NCI-H524 treated with DMSO at 0.1 percent for 48 hours (cell line): Measurements from ENCODE around the gene SH3GL1.

Source experiments
- DNase-seq: peaks from one replicate; lab custom pipeline; 2025; lab: John Stamatoyannopoulos, UW

Gene SH3GL1

GRCh38 chr19:4431808-4432674 is 31.7 kb upstream of the SH3GL1 start:
- DNase-seq: no peak

DNA sequence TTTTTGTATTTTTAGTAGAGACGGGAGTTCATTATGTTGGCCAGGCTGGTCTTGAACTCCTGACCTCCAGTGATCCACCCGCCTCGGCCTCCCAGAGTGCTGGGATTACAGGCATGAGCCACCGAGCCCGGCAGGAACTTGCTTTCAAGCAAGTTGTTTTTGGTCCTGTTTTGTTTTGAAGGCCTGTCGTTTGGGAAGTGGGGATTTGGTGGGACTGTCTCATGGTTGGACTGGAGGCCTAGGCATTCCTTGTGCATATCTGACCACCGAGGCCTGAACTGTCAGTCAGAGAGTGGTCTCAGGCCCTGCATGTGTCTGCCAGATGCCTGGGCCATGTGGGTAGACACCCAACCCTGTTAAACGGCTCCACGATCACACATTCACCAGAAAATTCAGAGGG is 30.9 kb upstream of the SH3GL1 start:
- no peak for DNase-seq

DNA sequence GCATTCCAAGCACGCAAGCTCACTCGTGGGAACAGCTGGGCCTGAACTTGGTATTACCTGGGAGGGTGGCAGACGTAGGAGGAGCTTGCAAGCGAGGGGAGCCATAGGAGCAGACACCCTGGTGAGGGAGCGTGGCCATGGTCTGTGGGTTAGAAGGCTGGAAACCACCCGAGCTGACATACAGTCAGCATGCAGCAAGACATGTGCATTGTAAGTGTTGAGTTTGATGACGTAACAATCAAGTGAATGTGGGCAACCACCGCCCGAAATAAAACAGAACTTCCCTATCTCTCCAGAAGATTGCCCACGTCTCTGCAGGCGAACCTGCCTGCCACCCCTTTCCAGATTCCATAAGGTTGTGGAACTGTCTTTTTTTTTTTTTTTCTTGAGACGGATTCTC is 30.4 kb upstream of the SH3GL1 start:
- no peak for DNase-seq

DNA sequence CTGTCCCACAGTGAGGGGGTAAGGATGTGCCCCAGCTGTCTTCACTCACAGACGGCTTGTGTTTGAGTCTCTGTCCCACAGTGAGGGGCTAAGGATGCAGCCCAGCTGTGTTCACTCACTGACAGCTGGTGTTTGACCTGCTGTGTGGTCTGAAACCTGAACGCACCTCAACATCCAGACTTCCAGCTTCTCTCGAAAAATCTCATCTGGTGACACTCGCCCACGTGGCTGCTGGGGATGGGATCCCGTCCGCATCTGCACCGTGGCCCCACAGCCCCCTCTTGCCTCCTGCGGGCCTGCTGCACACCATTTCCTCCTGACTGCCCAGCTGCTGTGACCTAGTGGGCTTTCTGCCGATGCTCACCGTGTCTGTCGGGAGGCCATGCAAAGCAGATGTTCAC is 29.4 kb upstream of the SH3GL1 start:
- DNase-seq: no peak

GRCh38 chr19:4429256-4429655 is 28.9 kb upstream of the SH3GL1 start:
- DNase-seq: no peak

- DNase-seq: no peak
Measured at GRCh38 chr19:4428326-4428975, 28.1 kb upstream of the SH3GL1 start.

DNA sequence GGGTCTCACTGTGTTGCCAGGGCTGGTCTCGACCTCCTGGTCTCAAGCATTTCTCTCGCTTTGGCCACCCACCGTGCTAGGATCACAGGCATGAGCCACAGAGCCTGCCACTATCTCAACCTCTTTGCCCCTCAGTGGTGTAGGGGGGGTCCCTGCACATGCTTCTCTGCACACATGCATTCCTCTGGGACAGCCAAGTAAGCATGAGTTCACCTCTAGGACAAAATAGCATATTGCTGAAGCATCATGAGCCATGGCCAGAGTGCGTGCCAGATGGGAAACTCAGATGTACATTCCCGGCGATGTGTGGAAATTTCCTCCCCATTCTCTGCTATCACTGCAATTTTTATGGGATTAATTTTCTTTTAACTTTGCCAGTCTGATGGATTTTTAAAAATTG is 25.2 kb upstream of the SH3GL1 start:
- no peak for DNase-seq

- no peak for DNase-seq
Measured at GRCh38 chr19:4423416-4424126, 23.2 kb upstream of the SH3GL1 start.

DNA sequence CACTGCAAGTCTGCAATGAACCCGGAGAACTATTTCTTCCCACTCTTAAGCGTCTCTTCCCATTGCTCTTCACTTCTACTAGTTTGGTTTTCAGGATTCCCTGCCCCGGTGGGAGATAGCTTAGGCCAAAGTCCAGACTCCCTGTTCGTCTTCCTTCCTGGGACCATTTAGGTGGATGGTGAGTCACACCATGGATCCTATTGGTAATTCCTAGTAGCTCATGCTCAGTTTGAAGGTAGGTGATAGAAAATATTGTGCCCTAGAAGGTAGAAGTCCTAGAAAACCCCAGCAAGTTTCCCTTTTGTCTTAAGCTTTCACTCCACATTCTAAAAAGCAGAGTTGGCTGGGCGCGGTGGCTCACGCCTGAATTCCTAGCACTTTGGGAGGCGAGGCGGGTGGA is 15.9 kb upstream of the SH3GL1 start:
- DNase-seq: no peak

DNA sequence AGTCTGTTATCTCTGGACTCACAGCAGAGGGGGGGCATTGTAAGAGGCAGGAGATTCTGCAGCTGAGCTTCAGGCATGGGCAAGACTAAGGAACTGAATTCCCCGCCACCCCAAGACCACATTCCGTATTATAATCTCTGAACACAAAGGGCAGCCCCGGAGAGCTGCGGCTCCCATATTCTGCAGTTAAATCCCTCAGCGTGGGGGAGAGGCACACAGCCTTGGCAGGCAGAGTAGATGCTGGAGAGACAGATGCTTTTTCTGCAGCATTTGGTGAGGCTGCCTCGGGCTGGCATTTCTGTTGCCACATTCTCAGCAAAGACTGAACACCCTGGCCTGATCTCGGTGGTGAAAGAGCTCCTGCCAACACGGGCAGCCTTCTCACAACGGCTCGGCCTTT is 15.0 kb upstream of the SH3GL1 start:
- no peak for DNase-seq

- DNase-seq: peak; percentile 60
Measured at GRCh38 chr19:4414800-4415321, 14.5 kb upstream of the SH3GL1 start.

GRCh38 chr19:4414144-4414799 is 13.9 kb upstream of the SH3GL1 start:
- no peak for DNase-seq

GRCh38 chr19:4413588-4413987 is 13.2 kb upstream of the SH3GL1 start:
- DNase-seq: no peak

GRCh38 chr19:4409123-4409933 is 9.0 kb upstream of the SH3GL1 start:
- DNase-seq: no peak

DNA sequence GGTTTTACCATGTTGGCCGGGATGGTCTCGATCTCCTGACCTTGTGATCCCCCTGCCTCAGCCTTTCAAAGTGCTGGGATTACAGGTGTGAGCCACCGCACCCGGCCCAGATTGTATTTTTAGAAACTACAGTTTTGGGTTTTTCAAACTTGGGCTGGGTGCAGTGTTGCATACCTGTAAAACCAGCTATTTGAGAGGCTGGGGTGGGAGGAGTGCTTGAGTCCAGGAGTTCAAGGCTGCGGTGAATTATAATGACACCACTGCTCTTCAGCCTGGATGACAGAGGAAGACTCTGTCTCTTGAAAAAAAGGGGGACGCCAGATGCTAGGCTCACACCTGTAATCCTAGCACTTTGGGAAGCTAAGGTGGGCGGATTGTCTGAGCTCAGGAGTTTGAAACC is 6.3 kb upstream of the SH3GL1 start:
- no peak for DNase-seq

DNA sequence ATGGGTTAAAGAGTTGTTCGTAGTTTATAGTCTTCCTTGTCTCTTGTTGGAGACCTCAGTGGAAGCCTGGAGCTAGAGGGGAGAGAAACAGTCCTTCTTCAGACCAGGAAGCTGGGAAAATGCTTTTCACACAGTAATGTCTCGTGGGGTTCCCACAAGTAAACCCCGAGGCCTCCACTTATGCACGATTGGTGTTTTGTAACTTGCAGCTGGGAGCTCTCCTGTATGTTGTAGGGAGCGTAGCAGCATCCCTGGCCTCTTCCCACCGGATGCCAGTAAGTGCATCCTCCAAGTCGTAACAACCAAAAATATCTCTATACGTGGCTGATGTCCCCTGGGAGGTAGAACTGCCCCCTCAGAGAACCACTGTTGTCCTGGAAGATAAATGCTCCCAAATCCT is 5.6 kb upstream of the SH3GL1 start:
- no peak for DNase-seq

DNA sequence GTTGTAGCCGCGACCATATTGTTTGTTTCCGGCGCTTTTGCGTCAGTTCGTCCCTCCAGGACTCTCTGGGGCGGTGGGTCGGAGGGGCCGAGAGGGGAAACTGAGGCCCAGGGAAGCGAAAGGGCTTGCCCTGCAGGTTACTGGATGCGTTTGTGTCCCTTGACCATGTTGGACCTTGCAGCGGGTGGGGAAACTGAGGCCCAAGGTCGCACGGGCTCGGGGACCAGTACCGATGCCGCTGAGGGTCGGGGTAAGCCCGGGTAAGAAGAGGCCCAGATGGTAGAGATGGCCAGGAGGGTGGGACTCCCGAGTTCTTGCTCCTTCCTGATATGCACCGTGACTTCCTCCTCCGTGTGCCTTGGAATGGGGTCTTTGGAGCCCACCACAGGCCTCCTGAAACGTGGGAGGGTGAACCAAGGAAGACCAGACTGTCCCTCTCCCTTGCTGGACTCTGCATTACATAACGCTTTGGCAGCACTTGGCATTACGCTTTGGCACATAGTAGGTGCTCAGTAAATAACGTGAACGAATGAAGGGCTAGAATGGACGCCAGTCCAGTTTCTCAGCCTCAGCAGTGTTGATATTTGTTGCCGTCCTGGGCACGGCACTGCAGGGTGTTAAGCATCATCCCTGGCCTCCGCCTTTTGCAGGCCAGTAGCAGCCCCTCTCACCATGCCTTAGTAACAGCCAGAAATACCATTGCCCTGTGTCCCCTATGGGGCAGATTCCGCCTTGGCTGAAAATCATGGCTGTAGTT is 2.8 kb upstream of the SH3GL1 start:
- DNase-seq: no peak

DNA sequence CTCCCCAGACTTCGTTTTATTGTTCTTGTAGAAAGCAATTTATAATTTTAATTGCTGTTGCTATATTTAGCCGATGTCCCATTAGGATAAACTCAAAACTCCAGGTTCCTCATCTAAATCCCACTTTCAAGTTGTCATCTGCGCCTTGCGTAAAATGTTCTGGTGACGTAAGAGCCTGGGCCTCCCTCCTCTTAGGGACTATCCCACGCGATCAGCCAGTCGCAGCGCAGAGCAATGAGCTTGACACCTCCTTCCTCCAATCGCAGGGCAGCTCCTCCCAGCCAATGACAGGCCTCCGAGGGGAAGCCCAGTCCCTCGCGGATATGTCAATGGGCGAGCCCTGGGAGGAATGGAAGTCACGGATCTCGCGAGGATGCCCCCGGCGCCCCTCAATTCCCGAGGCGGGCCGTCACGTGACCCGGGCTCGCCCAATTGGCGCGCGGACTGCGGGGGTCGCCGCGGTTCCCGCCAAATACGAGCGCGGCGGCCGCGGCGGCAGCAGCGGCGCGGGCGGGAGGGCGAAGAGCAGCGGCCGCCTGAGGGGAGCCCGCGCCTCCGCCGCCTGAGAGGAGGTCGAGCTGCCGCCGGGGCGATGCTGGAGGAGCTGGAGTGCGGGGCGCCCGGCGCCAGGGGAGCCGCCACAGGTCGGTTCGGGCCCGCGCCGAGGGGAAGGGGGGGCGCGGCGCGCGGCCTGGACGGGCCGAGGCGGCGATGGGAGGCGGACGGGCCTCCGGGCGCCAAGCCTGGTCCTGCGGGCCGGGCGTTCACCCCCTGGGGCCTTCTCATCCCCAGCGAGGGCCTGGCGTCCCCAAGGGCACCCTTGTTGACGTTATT is 2.0 kb upstream of the SH3GL1 start, which contains the start of gene CHAF1A:
TSS of gene CHAF1A (plus strand) at position 470 of the 834 bp plus-strand sequence. CDS start at position 593, 123 bp downstream.
- peak; percentile 99 for DNase-seq

DNA sequence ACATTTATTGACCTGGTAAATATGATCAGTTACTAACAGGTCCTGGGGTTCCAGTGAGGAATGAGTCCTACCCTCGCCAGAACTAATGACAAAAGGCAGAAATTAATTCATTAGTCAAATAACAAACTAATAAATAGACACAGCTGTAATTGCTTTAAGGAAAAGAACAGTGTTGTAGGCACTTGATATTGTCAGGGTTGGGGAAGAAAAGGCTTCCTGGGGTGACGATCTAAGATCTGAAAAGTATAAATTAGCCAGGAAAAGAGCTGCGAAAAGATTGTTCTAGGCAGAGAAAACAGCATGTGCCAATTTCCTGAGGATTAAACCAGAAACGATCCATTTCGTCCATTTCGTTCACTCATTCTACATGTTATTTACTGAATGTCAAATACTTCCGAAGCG is 1.4 kb upstream of the SH3GL1 start:
- DNase-seq: no peak

- no peak for DNase-seq
Measured at GRCh38 chr19:4399812-4400134, 574 bp downstream of the SH3GL1 start.
